Cardiac septum (tissue), 1 donor: ENCODE data around the gene RABEPK. TPM values are rescaled to one million over a fixed set of nuclear protein-coding genes. Genes with fewer than 3 reads are reported as not detected.
"Not testable (repeated sequence)": the region's sequence is repeated elsewhere in the genome, so short reads cannot be mapped to it uniquely, and the experiment has no call there.

Source experiments
- DNase-seq: peaks from one replicate; pipeline ENCODE4 v3.0.0-alpha.2; 2020; ENCODE audit warnings: low spot score
- intact Hi-C: fragments of 100-400 bp; cut with DNase I; formaldehyde crosslinking; loops from one replicate; pipeline ENCODE4 v1.14.0; 2022
- long read RNA-seq: library from polyadenylated mRNA; unstranded; transcript quantifications from one replicate; pipeline ENCODE4 v2.0.0, GENCODE V29; 2021
- total RNA-seq: library from RNA; stranded (reverse); fragmentation: NEBNext Ultra II Directional; extraction: Animal tissue kit (Norgen Biotek cat#: 25700); gene quantifications from one replicate; pipeline ENCODE4 v1.2.1, GENCODE V29; 2021
- donor health status: DM: no; HTN: no; CAD: no.

RABEPK gene, protein sequence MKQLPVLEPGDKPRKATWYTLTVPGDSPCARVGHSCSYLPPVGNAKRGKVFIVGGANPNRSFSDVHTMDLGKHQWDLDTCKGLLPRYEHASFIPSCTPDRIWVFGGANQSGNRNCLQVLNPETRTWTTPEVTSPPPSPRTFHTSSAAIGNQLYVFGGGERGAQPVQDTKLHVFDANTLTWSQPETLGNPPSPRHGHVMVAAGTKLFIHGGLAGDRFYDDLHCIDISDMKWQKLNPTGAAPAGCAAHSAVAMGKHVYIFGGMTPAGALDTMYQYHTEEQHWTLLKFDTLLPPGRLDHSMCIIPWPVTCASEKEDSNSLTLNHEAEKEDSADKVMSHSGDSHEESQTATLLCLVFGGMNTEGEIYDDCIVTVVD
- total RNA-seq, result 9.4 TPM
- long read RNA-seq, transcript RABEPK-204 (9 exons, 1,466 nt), result major isoform, 5 of 15 reads
- long read RNA-seq, partial matches to known transcripts, result 2 of 15 reads
- long read RNA-seq, other reads (novel, unspliced or antisense), result 8 of 15 reads

DNA sequence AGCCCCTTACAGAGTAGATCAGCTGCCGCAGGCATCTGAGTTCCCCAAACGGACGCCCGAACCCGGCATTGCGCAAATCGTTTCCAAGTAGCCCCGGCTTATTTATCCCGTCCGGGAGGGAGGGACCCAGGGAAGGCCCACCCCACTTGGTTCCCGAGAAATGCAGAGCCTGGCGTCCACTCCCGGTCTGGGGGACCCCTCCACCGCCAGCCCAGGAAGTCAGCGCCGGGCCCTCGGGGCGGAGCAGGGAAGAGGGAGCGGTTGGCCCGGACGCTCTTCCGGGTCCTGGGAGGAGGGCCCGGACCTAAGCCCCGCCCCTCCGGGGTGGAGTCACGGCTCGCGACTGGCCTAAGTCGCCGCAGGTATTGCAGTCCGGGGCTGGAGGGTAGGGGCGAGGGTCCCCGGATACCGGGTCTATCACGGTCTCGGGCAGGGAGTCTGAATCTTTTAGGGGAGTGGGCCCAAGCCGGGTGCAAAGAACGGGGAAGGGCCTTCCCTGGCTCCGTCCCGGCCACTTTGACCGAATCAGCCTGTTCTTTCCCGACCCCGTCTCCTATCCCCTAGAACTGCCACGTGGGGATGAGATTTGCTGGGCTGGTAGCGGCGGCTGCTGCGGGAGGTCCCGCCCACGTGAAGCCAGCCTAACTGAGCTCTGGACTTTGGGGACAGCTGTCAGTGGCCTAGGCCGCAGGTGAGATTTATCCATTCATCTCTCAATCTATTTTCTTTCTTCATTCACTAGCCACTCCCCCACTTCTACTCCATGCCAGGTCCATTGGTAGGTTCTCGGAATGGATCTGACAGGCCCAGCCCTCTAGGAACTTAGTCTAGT, at the start of gene RABEPK:
RABEPK (plus strand) TSS at position 327 of the 832 bp plus-strand sequence. CDS start 2,472 bp downstream, outside the sequence.
- intact Hi-C loops, result loop anchor here (5.0 kb wide), 1 partner anchor 42 kb away; the partner anchor contains the start of gene HSPA5

GRCh38 chr9:125151730-125152129, 48.6 kb upstream of the RABEPK start:
- intact Hi-C loops, result no loop called here
- DNase-seq, result no peak

More for the DNA sequence above, at the start of gene RABEPK:
- peak; percentile 97 for DNase-seq

GRCh38 chr9:125153712-125154367, 46.5 kb upstream of the RABEPK start:
- intact Hi-C loops, result no loop called here
- DNase-seq, result no peak

DNA sequence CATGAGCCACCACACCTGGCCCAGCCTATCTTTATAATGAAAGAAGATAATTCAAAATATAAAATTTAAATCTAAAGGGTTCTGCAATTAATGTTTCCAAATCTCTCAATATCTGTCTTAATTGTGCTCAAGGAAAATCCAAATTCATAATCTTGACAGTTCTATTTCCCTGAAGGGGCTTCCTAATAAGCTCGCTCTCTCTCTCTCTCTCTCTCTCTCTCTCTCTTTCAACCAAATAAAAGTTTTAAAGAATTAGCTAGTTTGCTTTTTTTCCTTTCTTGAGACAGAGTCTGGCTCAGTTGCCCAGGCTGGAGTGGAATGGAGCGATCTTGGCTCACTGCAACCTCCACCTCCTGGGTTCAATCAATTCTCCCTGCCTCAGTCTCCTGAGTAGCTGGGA, 43.8 kb upstream of the RABEPK start:
- DNase-seq, result no peak
- intact Hi-C loops, result no loop called here

DNA sequence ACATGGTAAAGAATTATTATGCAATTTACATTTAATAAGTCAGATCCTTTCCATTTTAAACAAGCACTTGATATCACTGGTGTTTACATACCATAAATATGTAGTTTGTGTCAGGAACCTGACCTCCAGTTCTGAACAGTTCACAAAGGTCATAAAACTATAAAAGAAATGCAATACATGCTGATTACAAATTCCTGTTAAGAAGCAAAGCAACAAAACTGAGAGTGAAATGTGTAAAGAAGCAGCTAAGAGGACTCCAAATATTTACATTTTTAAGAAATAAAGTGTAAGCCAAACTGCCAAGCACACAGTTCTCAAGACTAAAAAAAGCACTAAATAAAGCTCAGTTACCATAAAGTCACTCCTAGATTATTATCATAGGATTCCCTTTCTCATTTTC, 39.6 kb upstream of the RABEPK start:
- no peak for DNase-seq
- intact Hi-C loops, result no loop called here

GRCh38 chr9:125161284-125161918, 38.9 kb upstream of the RABEPK start:
- intact Hi-C loops, result no loop called here
- DNase-seq, result no peak

- DNase-seq, intact Hi-C loops: not testable (repeated sequence)
These were observed 37.5 kb upstream of the RABEPK start for GRCh38 chr9:125162891-125163290.

DNA sequence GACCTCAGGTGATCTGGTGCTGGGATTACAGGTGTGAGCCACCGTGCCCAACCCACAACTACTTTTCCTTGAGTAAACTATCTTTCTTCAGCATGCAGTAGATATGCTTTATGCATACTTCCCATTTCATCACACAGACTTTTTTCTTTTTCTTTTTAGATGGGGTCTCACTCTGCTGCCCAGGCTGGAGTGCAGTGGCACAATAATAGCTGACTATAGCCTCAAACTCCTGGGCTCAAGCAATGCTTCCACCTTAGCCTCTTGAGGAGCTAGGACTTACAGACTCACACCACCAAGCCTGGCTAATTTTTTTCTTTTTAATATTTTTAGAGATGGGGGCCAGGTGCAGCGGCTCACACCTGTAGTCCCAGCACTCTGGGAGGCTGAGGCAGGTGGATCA, 33.6 kb upstream of the RABEPK start:
- no peak for DNase-seq
- intact Hi-C loops, result no loop called here

DNA sequence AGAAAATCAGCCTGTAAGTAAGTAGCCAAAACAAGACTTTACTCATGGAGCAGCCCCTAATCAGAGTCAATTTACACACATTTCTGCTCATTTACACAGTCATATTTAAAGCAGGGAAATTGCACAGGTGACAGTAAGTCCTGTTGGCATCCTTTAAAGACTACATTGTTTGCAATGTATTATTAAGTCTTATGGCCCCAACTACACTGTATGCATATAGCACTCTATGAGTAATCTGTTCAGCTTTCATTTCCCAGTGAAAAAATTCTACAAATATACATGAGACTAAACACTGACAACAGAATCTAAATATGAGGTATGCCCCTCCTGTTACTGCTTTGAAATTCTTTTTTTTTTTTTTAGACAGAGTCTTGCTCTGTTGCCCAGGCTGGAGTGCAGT, 30.4 kb upstream of the RABEPK start:
- no peak for DNase-seq
- intact Hi-C loops, result no loop called here

- intact Hi-C loops, result no loop called here
These were observed 28.1 kb upstream of the RABEPK start for GRCh38 chr9:125172031-125172755.

GRCh38 chr9:125176636-125177035, 23.7 kb upstream of the RABEPK start:
- no peak for DNase-seq
- intact Hi-C loops, result no loop called here

More at GRCh38 chr9:125172031-125172755, 28.1 kb upstream of the RABEPK start:
- no peak for DNase-seq

GRCh38 chr9:125177888-125178287, 22.5 kb upstream of the RABEPK start:
- no peak for DNase-seq
- intact Hi-C loops, result no loop called here

DNA sequence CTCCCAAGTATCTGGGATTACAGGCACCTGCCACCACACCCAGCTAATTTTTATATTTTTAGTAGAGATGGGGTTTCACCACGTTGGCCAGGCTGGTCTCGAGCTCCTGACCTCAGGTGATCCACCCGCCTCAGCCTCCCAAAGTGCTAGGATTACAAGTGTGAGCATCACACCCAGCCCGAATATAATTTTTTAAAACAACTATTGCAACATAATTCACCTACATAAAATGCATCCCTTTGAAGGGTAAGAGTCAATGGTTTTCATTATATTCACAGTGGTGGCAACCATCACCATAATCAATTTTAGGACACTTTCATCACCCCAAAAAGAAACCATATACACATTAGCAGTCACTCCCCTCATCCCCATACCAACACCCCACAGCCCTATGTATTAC, 20.6 kb upstream of the RABEPK start:
- intact Hi-C loops, DNase-seq: not testable (repeated sequence)

- intact Hi-C loops, result no loop called here
- no peak for DNase-seq
These were observed 19.5 kb upstream of the RABEPK start for GRCh38 chr9:125180876-125181275.

DNA sequence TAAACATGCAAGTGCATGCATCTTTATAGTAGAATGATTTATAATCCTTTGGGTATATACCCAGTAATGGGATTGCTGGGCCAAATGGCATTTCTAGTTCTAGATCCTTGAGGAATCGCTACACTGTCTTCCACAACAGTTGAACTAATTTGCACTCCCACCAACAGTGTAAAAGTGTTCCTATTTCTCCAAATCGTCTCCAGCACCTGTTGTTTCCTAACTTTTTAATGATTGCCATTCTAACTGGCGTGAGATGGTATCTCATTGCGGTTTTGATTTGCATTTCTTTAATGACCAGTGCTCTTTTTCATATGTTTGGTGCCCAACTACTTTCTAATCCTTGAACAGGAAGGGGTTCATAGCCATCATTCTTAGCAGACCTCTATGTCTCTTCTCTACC, 18.6 kb upstream of the RABEPK start:
- intact Hi-C loops, DNase-seq: not testable (repeated sequence)

DNA sequence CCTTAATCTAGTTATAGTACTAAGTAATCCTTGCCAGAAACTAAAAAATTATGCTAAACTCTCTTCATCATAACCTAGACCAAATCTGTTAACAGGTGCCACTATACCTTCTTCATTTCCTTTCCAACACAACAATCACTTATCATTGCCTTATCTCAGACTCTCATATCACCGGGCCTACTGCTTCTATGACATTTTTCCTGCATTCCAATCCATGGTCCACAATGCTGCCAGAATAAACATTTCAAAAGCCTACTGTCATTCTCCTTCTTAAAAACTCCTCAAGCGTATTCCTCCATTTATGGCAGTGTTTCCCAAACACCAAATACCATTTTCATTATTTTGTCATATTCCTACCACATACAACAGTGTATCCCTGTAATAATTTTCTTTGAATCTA, 17.3 kb upstream of the RABEPK start:
- DNase-seq, result no peak
- intact Hi-C loops, result no loop called here

DNA sequence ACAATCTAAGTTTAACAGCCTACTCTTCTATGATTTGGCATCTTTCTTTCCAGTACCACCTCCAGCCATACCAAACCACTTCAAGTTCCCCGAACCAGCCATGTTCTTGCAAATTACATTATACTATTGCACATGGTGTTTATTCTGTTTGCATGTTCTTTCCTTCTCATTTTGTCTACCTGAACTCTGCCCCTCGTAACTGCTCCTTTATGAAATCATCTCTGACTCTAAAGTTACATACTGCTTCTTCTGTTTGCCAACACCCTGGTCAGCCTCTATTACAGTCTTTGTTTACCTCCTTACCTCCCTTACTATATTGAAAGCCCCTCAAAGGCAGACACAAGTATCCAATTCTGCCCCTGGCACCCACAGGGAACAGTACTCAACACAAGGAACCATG, 16.8 kb upstream of the RABEPK start:
- no peak for DNase-seq
- intact Hi-C loops, result no loop called here

DNA sequence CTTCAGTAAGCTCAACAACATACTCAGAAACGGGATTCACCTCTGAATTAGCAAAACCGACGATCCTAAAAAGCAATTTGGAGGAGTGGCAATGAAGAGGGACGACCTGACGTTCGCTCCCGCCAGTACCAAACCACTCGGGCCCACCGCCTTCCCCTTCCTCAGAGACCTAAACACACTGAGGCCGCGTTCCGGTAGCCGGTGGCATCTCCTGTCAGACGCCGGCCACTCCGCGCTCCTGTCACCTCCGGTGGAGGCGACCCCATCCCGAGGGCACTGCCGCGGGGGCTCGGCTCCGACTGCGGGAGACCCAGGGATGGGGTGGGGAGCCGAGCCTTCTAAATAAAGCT, 11.4 kb upstream of the RABEPK start:
- intact Hi-C loops, result loop anchor here (2.0 kb wide), 1 partner anchor 248 kb away; the partner anchor contains the start of gene GOLGA1
- DNase-seq, result no peak
